HL-60 (cell line): ENCODE measurements around the gene ABLIM1.

Source experiments
- DNase-seq, 2 experiments: peaks; one replicate each; pipeline ENCODE4 v3.0.0-alpha.2; 2010 to 2020; ENCODE audit warnings: low read depth in 1 of 2, low spot score in 1 of 2
- H3K27ac ChIP-seq: fragments of 250-450 bp; sonication (Bioruptor Pico); replicated peaks from 2 replicates; pipeline ENCODE4 v1.5.1; 2020; ENCODE audit warnings: mild to moderate bottlenecking, moderate library complexity
- H3K27me3 ChIP-seq: fragments of 250-450 bp; sonication (Bioruptor Pico); 2 replicates; pipeline ENCODE4 v1.5.1; 2021; ENCODE audit warnings: mild to moderate bottlenecking, moderate library complexity; ENCODE audit not compliant: insufficient read depth, poor library complexity, severe bottlenecking
- H3K4me3 ChIP-seq: replicated peaks from 2 replicates; pipeline ENCODE4 v1.5.1; 2011; ENCODE audit warnings: mild to moderate bottlenecking, control low read depth, low read length; ENCODE audit not compliant: insufficient read depth
- CTCF ChIP-seq: IDR thresholded peaks from one replicate; pipeline ENCODE4 v1.5.1; 2011; ENCODE audit warnings: low read length, control low read depth, inconsistent platforms; ENCODE audit not compliant: insufficient read depth
- GABPA ChIP-seq: IDR thresholded peaks from 2 replicates; pipeline ENCODE4 v1.6.1; 2012; ENCODE audit warnings: low read depth
- POLR2AphosphoS5 ChIP-seq: IDR thresholded peaks from 2 replicates; pipeline ENCODE4 v1.6.1; 2012; ENCODE audit warnings: low read depth
- REST ChIP-seq: IDR thresholded peaks from 2 replicates; pipeline ENCODE4 v1.6.1; 2012; ENCODE audit warnings: low read depth; ENCODE audit not compliant: insufficient replicate concordance
- SPI1 ChIP-seq: IDR thresholded peaks from 2 replicates; pipeline ENCODE4 v1.6.1; 2012; ENCODE audit warnings: low read depth, mild to moderate bottlenecking, borderline replicate concordance

ABLIM1 gene

GRCh38 chr10:114654822-114655575 lies 3.1 kb downstream of the ABLIM1 start:
- H3K27ac ChIP-seq: no peak overlapping the region
- no peak overlapping the region for H3K4me3 ChIP-seq
- DNase-seq: no peak
- peaks cover 2% of the 10 kb centered on the region for H3K27me3 ChIP-seq
- no peak for TF ChIP-seq CTCF
- no peak for TF ChIP-seq SPI1
- no peak for TF ChIP-seq GABPA
- TF ChIP-seq POLR2AphosphoS5: no peak
- TF ChIP-seq REST: no peak

GRCh38 chr10:114653926-114654325 lies 4.1 kb downstream of the ABLIM1 start:
- H3K4me3 ChIP-seq: no peak overlapping the region
- H3K27me3 ChIP-seq: peaks cover 2% of the 10 kb centered on the region
- TF ChIP-seq POLR2AphosphoS5 (no peak), CTCF (no peak), REST (no peak), GABPA (no peak), SPI1 (no peak)
- H3K27ac ChIP-seq: no peak overlapping the region
- DNase-seq: no peak

GRCh38 chr10:114652402-114653368 lies 5.4 kb downstream of the ABLIM1 start:
- no peak overlapping the region for H3K4me3 ChIP-seq
- DNase-seq: no peak
- peaks cover 2% of the 10 kb centered on the region for H3K27me3 ChIP-seq
- H3K27ac ChIP-seq: no peak overlapping the region
- no peak for TF ChIP-seq CTCF
- TF ChIP-seq SPI1: no peak
- no peak for TF ChIP-seq REST
- TF ChIP-seq POLR2AphosphoS5: no peak
- no peak for TF ChIP-seq GABPA
